ENCODE results near the gene ATP8A2. TPM values are rescaled to one million over a fixed set of nuclear protein-coding genes. Genes with fewer than 3 reads are reported as not detected.
A peak's percentile ranks its signal among the peaks of the same experiment; 100 is the strongest.

ATP8A2 gene
- total RNA-seq, 1 donor from 2014 or later = 4.2 TPM

GRCh38 chr13:25753976-25754375 is 382.2 kb downstream of the ATP8A2 start:
- DNase-seq (ENCODE audit: low spot score) = no peak
- no peak overlapping the region for H3K4me3 Mint-ChIP-seq
- no peaks in the 10 kb centered on the region for H3K9me3 ChIP-seq (ENCODE audit: low read depth)
- H3K27ac Mint-ChIP-seq = no peak overlapping the region
- no peaks in the 10 kb centered on the region for H3K9me3 Mint-ChIP-seq
- H3K4me2 ChIP-seq = no peak overlapping the region
- H3K9ac ChIP-seq = no peak overlapping the region
- no peaks in the 10 kb centered on the region for H3K27me3 Mint-ChIP-seq (ENCODE audit: insufficient read depth, low read depth)
- H3K4me3 ChIP-seq = no peak overlapping the region
- no peaks in the 10 kb centered on the region for H3K36me3 Mint-ChIP-seq
- TF ChIP-seq EZH2phosphoT487 (IDR thresholded peaks at IDR 0.05) = no peak
- no peak for TF ChIP-seq CTCF (IDR thresholded peaks at IDR 0.05)
- no peak for TF ChIP-seq EZH2 (IDR thresholded peaks at IDR 0.05)
- H3K4me1 ChIP-seq = peaks cover 24% of the 10 kb centered on the region
- H3K36me3 ChIP-seq = no peaks in the 10 kb centered on the region
- no peak overlapping the region for H2AFZ ChIP-seq (replicated peaks)
- no peaks in the 10 kb centered on the region for H4K20me1 ChIP-seq (ENCODE audit: low read depth)
- no peaks in the 10 kb centered on the region for H3K27me3 ChIP-seq
- no peak overlapping the region for H3K27ac ChIP-seq
- H3F3A ChIP-seq (ENCODE audit: low read depth) = no peaks in the 10 kb centered on the region
- H3K4me1 Mint-ChIP-seq = peaks cover 13% of the 10 kb centered on the region
- H3K79me2 ChIP-seq (ENCODE audit: low read depth) = no peaks in the 10 kb centered on the region

GRCh38 chr13:25756251-25756650 is 384.5 kb downstream of the ATP8A2 start:
- H3K4me3 ChIP-seq = no peak overlapping the region
- H3K4me3 Mint-ChIP-seq = no peak overlapping the region
- peaks cover 8% of the 10 kb centered on the region for H3K4me1 Mint-ChIP-seq
- H3K27ac ChIP-seq = no peak overlapping the region
- H3K27me3 ChIP-seq = no peaks in the 10 kb centered on the region
- no peak for DNase-seq (ENCODE audit: low spot score)
- H3K36me3 ChIP-seq = no peaks in the 10 kb centered on the region
- no peaks in the 10 kb centered on the region for H4K20me1 ChIP-seq (ENCODE audit: low read depth)
- H3K4me2 ChIP-seq = no peak overlapping the region
- TF ChIP-seq EZH2 (IDR thresholded peaks at IDR 0.05) (no peak), EZH2phosphoT487 (IDR thresholded peaks at IDR 0.05) (no peak), CTCF (IDR thresholded peaks at IDR 0.05) (no peak)
- H3K9me3 Mint-ChIP-seq = no peaks in the 10 kb centered on the region
- H3K4me1 ChIP-seq = peaks cover 12% of the 10 kb centered on the region
- no peaks in the 10 kb centered on the region for H3K36me3 Mint-ChIP-seq
- no peak overlapping the region for H3K9ac ChIP-seq
- H3K9me3 ChIP-seq (ENCODE audit: low read depth) = no peaks in the 10 kb centered on the region
- H3K27ac Mint-ChIP-seq = no peak overlapping the region
- no peaks in the 10 kb centered on the region for H3K79me2 ChIP-seq (ENCODE audit: low read depth)
- H3F3A ChIP-seq (ENCODE audit: low read depth) = no peaks in the 10 kb centered on the region
- H3K27me3 Mint-ChIP-seq (ENCODE audit: insufficient read depth, low read depth) = peaks cover 4% of the 10 kb centered on the region
- H2AFZ ChIP-seq (replicated peaks) = no peak overlapping the region

GRCh38 chr13:25756912-25757311 is 385.1 kb downstream of the ATP8A2 start:
- Mint-ChIP-seq H3K27ac (peak overlapping the region; percentile 40), H3K27me3 (ENCODE audit: insufficient read depth, low read depth) (peaks cover 5% of the 10 kb centered on the region), H3K9me3 (no peaks in the 10 kb centered on the region), H3K4me1 (peaks cover 8% of the 10 kb centered on the region), H3K36me3 (no peaks in the 10 kb centered on the region), H3K4me3 (no peak overlapping the region)
- TF ChIP-seq EZH2phosphoT487 (IDR thresholded peaks at IDR 0.05) = no peak
- TF ChIP-seq EZH2 (IDR thresholded peaks at IDR 0.05) = no peak
- peak; percentile 39 for TF ChIP-seq CTCF (IDR thresholded peaks at IDR 0.05)
- Histone ChIP-seq H2AFZ (replicated peaks) (peak overlapping the region; percentile 46), H3K27ac (no peak overlapping the region), H3K36me3 (no peaks in the 10 kb centered on the region), H3K4me1 (peaks cover 12% of the 10 kb centered on the region), H3K4me3 (no peak overlapping the region), H3K9ac (no peak overlapping the region), H3K79me2 (ENCODE audit: low read depth) (no peaks in the 10 kb centered on the region), H3K4me2 (no peak overlapping the region), H3K9me3 (ENCODE audit: low read depth) (no peaks in the 10 kb centered on the region), H4K20me1 (ENCODE audit: low read depth) (no peaks in the 10 kb centered on the region), H3F3A (ENCODE audit: low read depth) (no peaks in the 10 kb centered on the region), H3K27me3 (no peaks in the 10 kb centered on the region)
- peak; percentile 45 for DNase-seq (ENCODE audit: low spot score)

Measured in neural progenitor cell (in vitro differentiated cells).